ENCODE data around the gene OR13G1. TPM values are rescaled to one million over a fixed set of nuclear protein-coding genes. Genes with fewer than 3 reads are reported as not detected.

OR13G1 gene
- total and polyA plus RNA-seq, 4 donors = not detected

Other genes starting within 250 kb of the OR13G1 start
- not detected for gene OR2B11, start 221.6 kb downstream of the OR13G1 start, total RNA-seq
- not detected for gene OR2B11, start 221.6 kb downstream of the OR13G1 start, polyA plus RNA-seq
- gene OR2C3, start 143.3 kb downstream of the OR13G1 start, total RNA-seq = not detected
- gene OR2C3, start 143.3 kb downstream of the OR13G1 start, polyA plus RNA-seq = not detected
- under 1 TPM; 0.06 to 0.81 TPM for gene GCSAML, start 130.6 kb downstream of the OR13G1 start, total RNA-seq
- gene GCSAML, start 130.6 kb downstream of the OR13G1 start, polyA plus RNA-seq = not detected
- gene OR2G2, start 91.4 kb downstream of the OR13G1 start, total RNA-seq = not detected
- gene OR2G2, start 91.4 kb downstream of the OR13G1 start, polyA plus RNA-seq = not detected
- not detected for gene OR2G3, start 74.2 kb downstream of the OR13G1 start, total RNA-seq
- gene OR2G3, start 74.2 kb downstream of the OR13G1 start, polyA plus RNA-seq = not detected
- gene OR6F1, start 36.9 kb upstream of the OR13G1 start, total RNA-seq = not detected
- not detected for gene OR6F1, start 36.9 kb upstream of the OR13G1 start, polyA plus RNA-seq
- gene OR14K1, start 58.9 kb upstream of the OR13G1 start, total RNA-seq = under 1 TPM; 0.42 to 0.62 TPM
- gene OR14K1, start 58.9 kb upstream of the OR13G1 start, polyA plus RNA-seq = not detected
- gene OR14A2, start 68.4 kb upstream of the OR13G1 start, total RNA-seq = not detected
- gene OR14A2, start 68.4 kb upstream of the OR13G1 start, polyA plus RNA-seq = not detected
- gene OR1C1, start 80.8 kb upstream of the OR13G1 start, total RNA-seq = not detected
- gene OR1C1, start 80.8 kb upstream of the OR13G1 start, polyA plus RNA-seq = not detected
- not detected for gene OR14A16, start 144.4 kb upstream of the OR13G1 start, total RNA-seq
- gene OR14A16, start 144.4 kb upstream of the OR13G1 start, polyA plus RNA-seq = not detected
- not detected for gene OR11L1, start 162.2 kb upstream of the OR13G1 start, total RNA-seq
- gene OR11L1, start 162.2 kb upstream of the OR13G1 start, polyA plus RNA-seq = not detected
- gene TRIM58, start 177.4 kb upstream of the OR13G1 start, total RNA-seq = 1 to 10 TPM; 1.3 to 3.2 TPM
- gene TRIM58, start 177.4 kb upstream of the OR13G1 start, polyA plus RNA-seq = under 1 TPM in 1 of 2 donors, not detected in 1; 0.38 TPM
- gene OR2W3, start 215.8 kb upstream of the OR13G1 start, total RNA-seq = under 1 TPM; 0.39 to 0.42 TPM
- gene OR2W3, start 215.8 kb upstream of the OR13G1 start, polyA plus RNA-seq = not detected
- gene OR2T8, start 240.5 kb upstream of the OR13G1 start, total RNA-seq = not detected
- gene OR2T8, start 240.5 kb upstream of the OR13G1 start, polyA plus RNA-seq = not detected
- gene OR2AJ1, start 245.2 kb upstream of the OR13G1 start, total RNA-seq = not detected
- gene OR2AJ1, start 245.2 kb upstream of the OR13G1 start, polyA plus RNA-seq = not detected